SK-N-SH (cell line): ENCODE measurements around the gene PSMD9.

Experiments used
- EP300 ChIP-seq, 2 experiments: IDR thresholded peaks; 2 replicates each; pipeline versions ENCODE4 v1.4.0 to v1.6.1; 2012; ENCODE audit warnings: borderline replicate concordance in 1 of 2, low read depth in 1 of 2, low read length in 1 of 2
- EZH2phosphoT487 ChIP-seq: fragments of 200-600 bp; sonication (generic); IDR thresholded peaks from 2 replicates; pipeline ENCODE4 v1.6.1; 2017; ENCODE audit warnings: low read depth, mixed run types, mild to moderate bottlenecking, antibody characterized with exemption, moderate library complexity, borderline replicate concordance
- FOXJ3 ChIP-seq: sonication (generic); formaldehyde crosslinking; IDR thresholded peaks from 2 replicates; pipeline ENCODE4 v1.5.1; 2020; ENCODE audit warnings: mild to moderate bottlenecking, missing genetic modification reagents
- JUND ChIP-seq: IDR thresholded peaks from 2 replicates; pipeline ENCODE4 v1.4.0; 2012
- MXI1 ChIP-seq: IDR thresholded peaks from 2 replicates; pipeline ENCODE4 v1.6.1; 2012; ENCODE audit warnings: mild to moderate bottlenecking, low read depth, low read length, improper control_type of control experiment
- POLR2AphosphoS5 ChIP-seq: IDR thresholded peaks from 2 replicates; pipeline ENCODE4 v1.6.1; 2012; ENCODE audit warnings: low read depth, low read length
- RCOR1 ChIP-seq: fragments of 150-350 bp; IDR thresholded peaks from 2 replicates; pipeline ENCODE4 v1.6.1; 2017; ENCODE audit warnings: antibody characterized with exemption, low read length
- RFX5 ChIP-seq: IDR thresholded peaks from 2 replicates; pipeline ENCODE4 v1.6.1; 2012; ENCODE audit warnings: mild to moderate bottlenecking, improper control_type of control experiment, low read length
- SMC3 ChIP-seq: IDR thresholded peaks from 2 replicates; pipeline ENCODE4 v1.6.1; 2012; ENCODE audit warnings: low read depth, low read length, improper control_type of control experiment
- TF ChIP-seq, protein P1 (sequence below): fragments of 200-600 bp; sonication (generic); IDR thresholded peaks from 2 replicates; pipeline ENCODE4 v1.6.1; 2017; ENCODE audit warnings: antibody characterized with exemption, mild to moderate bottlenecking, moderate library complexity
- TF ChIP-seq, protein P2 (sequence below): IDR thresholded peaks from 2 replicates; pipeline ENCODE4 v1.4.0; 2012; ENCODE audit warnings: low read depth
- TF ChIP-seq, protein P3 (sequence below): fragments of 150-350 bp; IDR thresholded peaks from 2 replicates; pipeline ENCODE4 v1.6.1; 2017; ENCODE audit warnings: antibody characterized with exemption, low read length, low read depth, borderline replicate concordance

DNA sequence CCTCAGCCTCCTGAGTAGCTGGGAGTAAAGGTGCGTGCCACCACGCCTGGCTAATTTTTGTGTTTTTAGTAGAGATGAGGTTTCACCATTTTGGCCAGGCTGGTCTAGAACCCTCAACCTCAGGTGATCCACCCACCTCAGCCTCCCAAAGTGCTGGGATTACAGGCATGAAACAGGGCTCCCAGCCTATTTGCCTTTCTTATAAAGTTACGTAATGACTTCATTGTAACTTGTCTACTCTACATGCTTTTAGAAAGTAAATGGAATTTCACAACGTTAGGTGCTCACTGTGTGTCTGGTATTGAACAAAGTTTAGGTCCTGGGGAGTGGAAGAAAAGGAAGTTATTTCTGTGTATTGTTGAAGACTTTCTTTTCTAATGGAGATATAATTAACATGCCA is 42.3 kb downstream of the PSMD9 start:
- TF ChIP-seq, protein P1, sequence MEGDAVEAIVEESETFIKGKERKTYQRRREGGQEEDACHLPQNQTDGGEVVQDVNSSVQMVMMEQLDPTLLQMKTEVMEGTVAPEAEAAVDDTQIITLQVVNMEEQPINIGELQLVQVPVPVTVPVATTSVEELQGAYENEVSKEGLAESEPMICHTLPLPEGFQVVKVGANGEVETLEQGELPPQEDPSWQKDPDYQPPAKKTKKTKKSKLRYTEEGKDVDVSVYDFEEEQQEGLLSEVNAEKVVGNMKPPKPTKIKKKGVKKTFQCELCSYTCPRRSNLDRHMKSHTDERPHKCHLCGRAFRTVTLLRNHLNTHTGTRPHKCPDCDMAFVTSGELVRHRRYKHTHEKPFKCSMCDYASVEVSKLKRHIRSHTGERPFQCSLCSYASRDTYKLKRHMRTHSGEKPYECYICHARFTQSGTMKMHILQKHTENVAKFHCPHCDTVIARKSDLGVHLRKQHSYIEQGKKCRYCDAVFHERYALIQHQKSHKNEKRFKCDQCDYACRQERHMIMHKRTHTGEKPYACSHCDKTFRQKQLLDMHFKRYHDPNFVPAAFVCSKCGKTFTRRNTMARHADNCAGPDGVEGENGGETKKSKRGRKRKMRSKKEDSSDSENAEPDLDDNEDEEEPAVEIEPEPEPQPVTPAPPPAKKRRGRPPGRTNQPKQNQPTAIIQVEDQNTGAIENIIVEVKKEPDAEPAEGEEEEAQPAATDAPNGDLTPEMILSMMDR = no peak
- TF ChIP-seq, protein P2, sequence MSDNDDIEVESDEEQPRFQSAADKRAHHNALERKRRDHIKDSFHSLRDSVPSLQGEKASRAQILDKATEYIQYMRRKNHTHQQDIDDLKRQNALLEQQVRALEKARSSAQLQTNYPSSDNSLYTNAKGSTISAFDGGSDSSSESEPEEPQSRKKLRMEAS = no peak
- TF ChIP-seq EZH2phosphoT487 = no peak
- no peak for TF ChIP-seq SMC3
- TF ChIP-seq, protein P3, sequence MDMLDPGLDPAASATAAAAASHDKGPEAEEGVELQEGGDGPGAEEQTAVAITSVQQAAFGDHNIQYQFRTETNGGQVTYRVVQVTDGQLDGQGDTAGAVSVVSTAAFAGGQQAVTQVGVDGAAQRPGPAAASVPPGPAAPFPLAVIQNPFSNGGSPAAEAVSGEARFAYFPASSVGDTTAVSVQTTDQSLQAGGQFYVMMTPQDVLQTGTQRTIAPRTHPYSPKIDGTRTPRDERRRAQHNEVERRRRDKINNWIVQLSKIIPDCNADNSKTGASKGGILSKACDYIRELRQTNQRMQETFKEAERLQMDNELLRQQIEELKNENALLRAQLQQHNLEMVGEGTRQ = no peak
- TF ChIP-seq EP300 (IDR thresholded peaks at IDR 0.05; ENCODE audit: borderline replicate concordance in 1 of 2, low read depth in 1 of 2, low read length in 1 of 2) = no peak
- no peak for TF ChIP-seq FOXJ3 (CRISPR knock-in tag)
- no peak for TF ChIP-seq MXI1
- no peak for TF ChIP-seq RCOR1
- no peak for TF ChIP-seq RFX5
- no peak for TF ChIP-seq JUND
- no peak for TF ChIP-seq POLR2AphosphoS5
